H9 (cell line): ENCODE measurements around the gene MAPK14. TPM values are rescaled to one million over a fixed set of nuclear protein-coding genes. Genes with fewer than 3 reads are reported as not detected.

ENCODE experiments used
- DNase-seq: peaks from one replicate; pipeline ENCODE4 v3.0.0-alpha.2; 2017
- H2AFZ ChIP-seq: one replicate; pipeline ENCODE4 v1.6.1; 2013; ENCODE audit warnings: mild to moderate bottlenecking, low read length, control low read depth, moderate library complexity
- H2AK5ac ChIP-seq: 2 replicates; pipeline ENCODE4 v1.6.1; 2013; ENCODE audit warnings: low read length, control low read depth, mixed read lengths; ENCODE audit not compliant: insufficient read length
- H2BK120ac ChIP-seq: one replicate; pipeline ENCODE4 v1.6.1; 2013; ENCODE audit warnings: low read depth, mild to moderate bottlenecking, low read length, control low read depth, inconsistent platforms; ENCODE audit not compliant: poor library complexity, severe bottlenecking
- H2BK12ac ChIP-seq: 2 replicates; pipeline ENCODE4 v1.6.1; 2013; ENCODE audit warnings: low read length, control low read depth, mixed read lengths, low read depth; ENCODE audit not compliant: insufficient read length
- H2BK15ac ChIP-seq: 2 replicates; pipeline ENCODE4 v1.6.1; 2013; ENCODE audit warnings: low read depth, low read length, control low read depth
- H2BK20ac ChIP-seq: one replicate; pipeline ENCODE4 v1.6.1; 2013; ENCODE audit warnings: low read depth, mild to moderate bottlenecking, low read length, control low read depth, inconsistent platforms; ENCODE audit not compliant: poor library complexity, severe bottlenecking
- H2BK5ac ChIP-seq: 2 replicates; pipeline ENCODE4 v1.6.1; 2013; ENCODE audit warnings: low read length, control low read depth, mixed read lengths; ENCODE audit not compliant: insufficient read length
- H3K14ac ChIP-seq: 2 replicates; pipeline ENCODE4 v1.6.1; 2013; ENCODE audit warnings: low read length, control low read depth; ENCODE audit not compliant: insufficient read depth
- H3K18ac ChIP-seq: 2 replicates; pipeline ENCODE4 v1.6.1; 2013; ENCODE audit warnings: low read depth, mild to moderate bottlenecking, mixed read lengths, low read length, control low read depth; ENCODE audit not compliant: insufficient read length
- H3K23ac ChIP-seq: 2 replicates; pipeline ENCODE4 v1.6.1; 2013; ENCODE audit warnings: low read length, control low read depth, mixed read lengths, low read depth; ENCODE audit not compliant: insufficient read length
- H3K23me2 ChIP-seq: 2 replicates; pipeline ENCODE4 v1.6.1; 2013; ENCODE audit warnings: low read depth, mild to moderate bottlenecking, mixed read lengths, low read length, control low read depth; ENCODE audit not compliant: insufficient read length, poor library complexity, severe bottlenecking
- H3K27ac ChIP-seq: 2 replicates; pipeline ENCODE4 v1.5.1; 2013; ENCODE audit warnings: low read length, control low read depth, mixed read lengths, low read depth; ENCODE audit not compliant: insufficient read length
- H3K27me3 ChIP-seq: 2 replicates; pipeline ENCODE4 v1.6.1; 2013; ENCODE audit warnings: low read length, control low read depth, inconsistent platforms; ENCODE audit not compliant: insufficient read depth
- H3K4ac ChIP-seq: 2 replicates; pipeline ENCODE4 v1.6.1; 2013; ENCODE audit warnings: low read depth, mild to moderate bottlenecking, control low read depth, inconsistent platforms, low read length, moderate library complexity
- H3K4me1 ChIP-seq: 2 replicates; pipeline ENCODE4 v1.6.1; 2013; ENCODE audit warnings: low read length, control low read depth, inconsistent platforms; ENCODE audit not compliant: insufficient read depth
- H3K4me2 ChIP-seq: 2 replicates; pipeline ENCODE4 v1.6.1; 2013; ENCODE audit warnings: low read length, control low read depth, mixed read lengths; ENCODE audit not compliant: insufficient read length, insufficient read depth
- H3K56ac ChIP-seq: 2 replicates; pipeline ENCODE4 v1.6.1; 2013; ENCODE audit warnings: low read depth, mild to moderate bottlenecking, mixed read lengths, low read length, control low read depth; ENCODE audit not compliant: insufficient read length
- H3K79me1 ChIP-seq: 2 replicates; pipeline ENCODE4 v1.6.1; 2013; ENCODE audit warnings: low read depth, mild to moderate bottlenecking, moderate library complexity, low read length, control low read depth, inconsistent platforms; ENCODE audit not compliant: insufficient read depth, poor library complexity, severe bottlenecking
- H3K79me2 ChIP-seq: 2 replicates; pipeline ENCODE4 v1.6.1; 2013; ENCODE audit warnings: low read length, control low read depth, inconsistent platforms; ENCODE audit not compliant: insufficient read depth
- H3K9ac ChIP-seq: 2 replicates; pipeline ENCODE4 v1.6.1; 2013; ENCODE audit warnings: low read length, control low read depth, mixed read lengths; ENCODE audit not compliant: insufficient read length; ENCODE audit errors: extremely low read depth
- H3K9me3 ChIP-seq: one replicate; pipeline ENCODE4 v1.6.1; 2013; ENCODE audit warnings: low read depth, low read length, inconsistent platforms; ENCODE audit not compliant: control insufficient read depth
- H3T11ph ChIP-seq: one replicate; pipeline ENCODE4 v1.6.1; 2013; ENCODE audit warnings: mild to moderate bottlenecking, low read length, control low read depth, inconsistent platforms
- H4K20me1 ChIP-seq: one replicate; pipeline ENCODE4 v1.6.1; 2013; ENCODE audit not compliant: control insufficient read depth, insufficient read length, insufficient read depth
- H4K5ac ChIP-seq: 2 replicates; pipeline ENCODE4 v1.6.1; 2013; ENCODE audit warnings: low read depth, mild to moderate bottlenecking, mixed read lengths, low read length, control low read depth; ENCODE audit not compliant: insufficient read length
- H4K8ac ChIP-seq: replicated peaks from 2 replicates; pipeline ENCODE4 v1.6.1; 2013; ENCODE audit warnings: low read length, control low read depth, mixed read lengths, low read depth; ENCODE audit not compliant: insufficient read length
- H4K91ac ChIP-seq: 2 replicates; pipeline ENCODE4 v1.6.1; 2013; ENCODE audit warnings: low read depth, mild to moderate bottlenecking, moderate library complexity, mixed read lengths, low read length, control low read depth; ENCODE audit not compliant: insufficient read length
- H3K27ac Mint-ChIP-seq, 3 experiments: 2 replicates in 2 of 3; 3 replicates in 1 of 3; pipeline ENCODE4 v1.8.0; 2020 to 2021; ENCODE audit warnings: mixed read lengths in 3 of 3, mild to moderate bottlenecking in 1 of 3, moderate library complexity in 1 of 3
- H3K27me3 Mint-ChIP-seq: 2 replicates; pipeline ENCODE4 v1.8.0; 2021; ENCODE audit warnings: low read depth, mild to moderate bottlenecking, moderate library complexity, mixed read lengths
- H3K36me3 Mint-ChIP-seq, 3 experiments: 2 replicates in 2 of 3; 3 replicates in 1 of 3; pipeline ENCODE4 v1.8.0; 2020 to 2021; ENCODE audit warnings: low read depth in 3 of 3, mixed read lengths in 3 of 3; ENCODE audit not compliant: insufficient read depth in 1 of 3
- H3K4me1 Mint-ChIP-seq, 2 experiments: 2 replicates each; pipeline ENCODE4 v1.8.0; 2020; ENCODE audit warnings: mixed read lengths in 2 of 2
- H3K4me3 Mint-ChIP-seq, 2 experiments: 2 replicates in 1 of 2; 3 replicates in 1 of 2; pipeline ENCODE4 v1.8.0; 2020 to 2021; ENCODE audit warnings: mild to moderate bottlenecking in 2 of 2, mixed read lengths in 2 of 2, moderate library complexity in 1 of 2
- H3K9me3 Mint-ChIP-seq, 2 experiments: 2 replicates in 1 of 2; 3 replicates in 1 of 2; pipeline ENCODE4 v1.8.0; 2020; ENCODE audit warnings: mild to moderate bottlenecking in 2 of 2, mixed read lengths in 2 of 2, moderate library complexity in 1 of 2
- WGBS: extraction: QIAGEN DNeasy Blood & Tissue Kit; methylation state at CpG from one replicate; pipeline ENCODE4 v1.1.7; 2013; ENCODE audit warnings: missing lambda C conversion rate, low lambda C conversion rate, mixed read lengths; ENCODE audit not compliant: insufficient read length; ENCODE audit errors: extremely low coverage; 5-methylcytosine and 5-hydroxymethylcytosine counted together
- total RNA-seq: library from RNA; stranded (reverse); gene quantifications from 2 replicates; pipeline ENCODE4 v1.2.1, GENCODE V29; 2021
- TF ChIP-seq, protein P1 (sequence below): fragments of 200-600 bp; sonication (generic); conservative IDR thresholded peaks from 3 replicates; pipeline ENCODE4 v1.8.0; 2021; ENCODE audit warnings: antibody characterized with exemption, mild to moderate bottlenecking

The MAPK14 gene
- total RNA-seq, 1 experiment from 2014 or later = 40.5 TPM

DNA sequence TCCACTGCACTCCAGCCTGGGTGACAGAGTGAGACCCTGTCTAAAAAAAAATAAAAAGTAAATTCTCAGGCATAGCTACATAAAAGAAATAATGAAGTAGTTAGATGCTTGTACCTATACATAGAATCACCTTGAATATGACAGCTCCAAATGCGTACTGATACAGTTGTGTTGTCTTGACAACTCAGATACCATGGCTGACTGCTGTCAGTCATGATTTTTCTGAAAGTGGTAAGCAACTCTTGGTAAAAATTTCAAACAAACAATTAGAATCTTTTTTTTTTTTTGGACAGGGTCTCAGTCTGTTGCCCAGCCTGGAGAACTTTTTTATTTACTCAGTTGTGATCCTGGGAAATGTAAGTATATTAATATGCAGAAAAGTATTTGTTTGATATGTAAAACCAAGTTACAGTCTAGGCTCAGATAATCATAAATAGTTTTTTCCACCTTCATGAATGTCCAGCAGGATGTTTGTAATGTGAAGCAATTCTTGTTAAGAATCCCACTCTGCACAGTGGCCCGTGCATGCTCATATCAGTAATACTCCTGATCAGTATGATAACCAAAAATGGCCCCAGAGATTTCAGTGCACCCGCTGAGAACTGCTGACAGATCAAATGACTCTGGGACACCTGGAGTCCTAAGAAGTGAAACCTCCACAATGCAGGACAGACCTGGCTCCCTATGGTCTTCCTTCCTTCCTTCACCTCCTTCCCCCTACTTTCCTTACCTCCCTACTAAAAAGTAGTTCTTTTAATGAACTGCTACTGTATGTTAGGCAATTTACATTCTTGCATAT lies 88.7 kb downstream of the MAPK14 start:
- no peaks in the 10 kb centered on the region for H3K79me1 ChIP-seq
- no peak overlapping the region for H4K5ac ChIP-seq
- no peaks in the 10 kb centered on the region for H3K79me2 ChIP-seq
- H2BK12ac ChIP-seq = no peak overlapping the region
- H3K4ac ChIP-seq = no peak overlapping the region
- Mint-ChIP-seq H3K27ac (peak overlapping the region in 1 of 3 experiments; percentile 72; a peak in 1 of 7 replicates), H3K27me3 (no peaks in the 10 kb centered on the region), H3K36me3 (peaks cover 0 to 9% (median 4%) of the 10 kb centered on the region in 3 experiments; a peak in 4 of 7 replicates), H3K9me3 (no peaks in the 10 kb centered on the region), H3K4me1 (peaks cover 27% of the 10 kb centered on the region in 2 experiments), H3K4me3 (no peak overlapping the region)
- no peak overlapping the region for H2AK5ac ChIP-seq
- no peak overlapping the region for H2BK20ac ChIP-seq
- H2BK5ac ChIP-seq = no peak overlapping the region
- no peak overlapping the region for H3K14ac ChIP-seq
- H2BK15ac ChIP-seq = no peak overlapping the region
- no peak overlapping the region for H3K18ac ChIP-seq
- H2BK120ac ChIP-seq = no peak overlapping the region
- H3K23ac ChIP-seq = no peak overlapping the region
- no CpG with 5 or more reads among the region's 3 CpGs for WGBS
- H4K8ac ChIP-seq = no peak overlapping the region
- H3K27ac ChIP-seq = no peak overlapping the region
- no peaks in the 10 kb centered on the region for H3K23me2 ChIP-seq
- H3K9me3 ChIP-seq = no peaks in the 10 kb centered on the region
- no peak overlapping the region for H3K9ac ChIP-seq
- no peaks in the 10 kb centered on the region for H4K20me1 ChIP-seq
- no peak overlapping the region for H4K91ac ChIP-seq
- no peak overlapping the region for H3K56ac ChIP-seq
- TF ChIP-seq, protein P1, sequence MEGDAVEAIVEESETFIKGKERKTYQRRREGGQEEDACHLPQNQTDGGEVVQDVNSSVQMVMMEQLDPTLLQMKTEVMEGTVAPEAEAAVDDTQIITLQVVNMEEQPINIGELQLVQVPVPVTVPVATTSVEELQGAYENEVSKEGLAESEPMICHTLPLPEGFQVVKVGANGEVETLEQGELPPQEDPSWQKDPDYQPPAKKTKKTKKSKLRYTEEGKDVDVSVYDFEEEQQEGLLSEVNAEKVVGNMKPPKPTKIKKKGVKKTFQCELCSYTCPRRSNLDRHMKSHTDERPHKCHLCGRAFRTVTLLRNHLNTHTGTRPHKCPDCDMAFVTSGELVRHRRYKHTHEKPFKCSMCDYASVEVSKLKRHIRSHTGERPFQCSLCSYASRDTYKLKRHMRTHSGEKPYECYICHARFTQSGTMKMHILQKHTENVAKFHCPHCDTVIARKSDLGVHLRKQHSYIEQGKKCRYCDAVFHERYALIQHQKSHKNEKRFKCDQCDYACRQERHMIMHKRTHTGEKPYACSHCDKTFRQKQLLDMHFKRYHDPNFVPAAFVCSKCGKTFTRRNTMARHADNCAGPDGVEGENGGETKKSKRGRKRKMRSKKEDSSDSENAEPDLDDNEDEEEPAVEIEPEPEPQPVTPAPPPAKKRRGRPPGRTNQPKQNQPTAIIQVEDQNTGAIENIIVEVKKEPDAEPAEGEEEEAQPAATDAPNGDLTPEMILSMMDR = no peak
- H3K4me1 ChIP-seq = peaks cover 4% of the 10 kb centered on the region
- no peak for DNase-seq
- no peak overlapping the region for H3T11ph ChIP-seq
- no peak overlapping the region for H3K4me2 ChIP-seq
- H3K27me3 ChIP-seq = no peaks in the 10 kb centered on the region
- no peak overlapping the region for H2AFZ ChIP-seq
